Measurements from ENCODE around the gene XYLT1.

XYLT1 gene

GRCh38 chr16:17238285-17239028 lies 232.3 kb downstream of the XYLT1 start:
- in situ Hi-C loops (cut with MboI; ENCODE audit: low pct_unique_long_range_greater_than_20kb, low sequenced_read_pairs), result no loop called here
- no peak for DNase-seq

- no peak for DNase-seq
- in situ Hi-C loops (cut with MboI; ENCODE audit: low pct_unique_long_range_greater_than_20kb, low sequenced_read_pairs), result no loop called here
Measured at GRCh38 chr16:17237350-17237944, 233.3 kb downstream of the XYLT1 start.

- in situ Hi-C loops (cut with MboI; ENCODE audit: low pct_unique_long_range_greater_than_20kb, low sequenced_read_pairs), result no loop called here
- DNase-seq, result no peak
Measured at GRCh38 chr16:17235147-17235815, 235.5 kb downstream of the XYLT1 start.

GRCh38 chr16:17233318-17234002 lies 237.3 kb downstream of the XYLT1 start:
- no peak for DNase-seq
- in situ Hi-C loops (cut with MboI; ENCODE audit: low pct_unique_long_range_greater_than_20kb, low sequenced_read_pairs), result no loop called here

GRCh38 chr16:17232487-17232886 lies 238.3 kb downstream of the XYLT1 start:
- in situ Hi-C loops (cut with MboI; ENCODE audit: low pct_unique_long_range_greater_than_20kb, low sequenced_read_pairs), result no loop called here
- DNase-seq, result no peak

- in situ Hi-C loops (cut with MboI; ENCODE audit: low pct_unique_long_range_greater_than_20kb, low sequenced_read_pairs), result no loop called here
- no peak for DNase-seq
Measured at GRCh38 chr16:17231972-17232371, 238.8 kb downstream of the XYLT1 start.

GRCh38 chr16:17230932-17231581 lies 239.7 kb downstream of the XYLT1 start:
- no peak for DNase-seq
- in situ Hi-C loops (cut with MboI; ENCODE audit: low pct_unique_long_range_greater_than_20kb, low sequenced_read_pairs), result no loop called here

GRCh38 chr16:17229766-17230165 lies 241.0 kb downstream of the XYLT1 start:
- in situ Hi-C loops (cut with MboI; ENCODE audit: low pct_unique_long_range_greater_than_20kb, low sequenced_read_pairs), result no loop called here
- no peak for DNase-seq

- no peak for DNase-seq
- in situ Hi-C loops (cut with MboI; ENCODE audit: low pct_unique_long_range_greater_than_20kb, low sequenced_read_pairs), result no loop called here
Measured at GRCh38 chr16:17229131-17229530, 241.6 kb downstream of the XYLT1 start.

GRCh38 chr16:17228708-17229055 lies 242.1 kb downstream of the XYLT1 start:
- in situ Hi-C loops (cut with MboI; ENCODE audit: low pct_unique_long_range_greater_than_20kb, low sequenced_read_pairs), result no loop called here
- no peak for DNase-seq

GRCh38 chr16:17228048-17228707 lies 242.6 kb downstream of the XYLT1 start:
- in situ Hi-C loops (cut with MboI; ENCODE audit: low pct_unique_long_range_greater_than_20kb, low sequenced_read_pairs), result no loop called here
- DNase-seq, result no peak

GRCh38 chr16:17227278-17227677 lies 243.5 kb downstream of the XYLT1 start:
- DNase-seq, result no peak

GRCh38 chr16:17225541-17225940 lies 245.2 kb downstream of the XYLT1 start:
- no peak for DNase-seq
- in situ Hi-C loops (cut with MboI; ENCODE audit: low pct_unique_long_range_greater_than_20kb, low sequenced_read_pairs), result no loop called here

More at GRCh38 chr16:17227278-17227677, 243.5 kb downstream of the XYLT1 start:
- in situ Hi-C loops (cut with MboI; ENCODE audit: low pct_unique_long_range_greater_than_20kb, low sequenced_read_pairs), result no loop called here

- peak; percentile 92 for DNase-seq
- in situ Hi-C loops (cut with MboI; ENCODE audit: low pct_unique_long_range_greater_than_20kb, low sequenced_read_pairs), result no loop called here
Measured at GRCh38 chr16:17224879-17225281, 245.9 kb downstream of the XYLT1 start.

GRCh38 chr16:17224350-17224749 lies 246.4 kb downstream of the XYLT1 start:
- in situ Hi-C loops (cut with MboI; ENCODE audit: low pct_unique_long_range_greater_than_20kb, low sequenced_read_pairs), result no loop called here
- no peak for DNase-seq

- no peak for DNase-seq
- in situ Hi-C loops (cut with MboI; ENCODE audit: low pct_unique_long_range_greater_than_20kb, low sequenced_read_pairs), result no loop called here
Measured at GRCh38 chr16:17223576-17223975, 247.2 kb downstream of the XYLT1 start.

GRCh38 chr16:17222871-17223401 lies 247.8 kb downstream of the XYLT1 start:
- in situ Hi-C loops (cut with MboI; ENCODE audit: low pct_unique_long_range_greater_than_20kb, low sequenced_read_pairs), result no loop called here
- peak; percentile 54 for DNase-seq

GRCh38 chr16:17219991-17220390 lies 250.8 kb downstream of the XYLT1 start:
- no peak for DNase-seq
- in situ Hi-C loops (cut with MboI; ENCODE audit: low pct_unique_long_range_greater_than_20kb, low sequenced_read_pairs), result no loop called here

GRCh38 chr16:17215936-17216335 lies 254.8 kb downstream of the XYLT1 start:
- no peak for DNase-seq
- in situ Hi-C loops (cut with MboI; ENCODE audit: low pct_unique_long_range_greater_than_20kb, low sequenced_read_pairs), result no loop called here
